ENCODE data around the gene PRMT2. TPM values are rescaled to one million over a fixed set of nuclear protein-coding genes. Genes with fewer than 3 reads are reported as not detected.

The PRMT2 gene
- total and polyA plus RNA-seq, 2 experiments from 2014 or later = 51.9 to 56.9 TPM

DNA sequence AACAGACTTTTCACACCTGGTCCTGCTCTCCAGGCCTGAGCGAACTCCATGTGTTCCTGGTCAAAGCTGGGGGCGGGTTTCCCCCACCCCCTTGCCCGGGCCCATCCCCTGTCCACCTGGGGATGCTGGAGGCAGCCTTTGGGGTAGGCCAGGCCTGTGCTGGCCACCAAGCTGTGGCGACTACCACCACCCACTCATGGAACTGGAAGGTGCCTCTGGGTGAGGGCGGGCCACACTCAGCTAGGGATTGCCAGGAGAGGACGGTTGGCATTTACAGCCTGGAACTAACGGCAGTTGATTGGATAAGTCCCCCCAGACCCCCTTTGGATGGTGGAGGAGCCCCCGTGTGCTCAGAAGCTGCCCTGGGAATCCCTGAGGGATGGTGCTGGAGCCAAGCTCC, 38.4 kb upstream of the PRMT2 start:
- Histone ChIP-seq H3K4me2 (no peak overlapping the region), H2AFZ (no peak overlapping the region), H3K4me3 (no peak overlapping the region), H4K20me1 (replicated peaks; ENCODE audit: insufficient read depth) (no peaks in the 10 kb centered on the region), H3K27ac (ENCODE audit: low read depth) (no peak overlapping the region), H3F3A (replicated peaks; ENCODE audit: low read depth) (no peaks in the 10 kb centered on the region), H3K27me3 (ENCODE audit: insufficient read depth) (no peaks in the 10 kb centered on the region), H3K79me2 (replicated peaks; ENCODE audit: insufficient read depth) (no peaks in the 10 kb centered on the region), H3K4me1 (ENCODE audit: insufficient read depth) (no peaks in the 10 kb centered on the region), H3K36me3 (ENCODE audit: insufficient read depth) (no peaks in the 10 kb centered on the region), H3K9me2 (ENCODE audit: insufficient read depth) (no peaks in the 10 kb centered on the region; the same call in 1 of the 2 replicates)
- TF ChIP-seq EZH2 (IDR thresholded peaks at IDR 0.05; ENCODE audit: low read depth, unreplicated experiment) = no peak
- no peak for TF ChIP-seq ZNF331 (CRISPR knock-in tag; IDR thresholded peaks at IDR 0.05; ENCODE audit: low read depth)
- no peak for TF ChIP-seq STAT1 (IDR thresholded peaks at IDR 0.05; ENCODE audit: unreplicated experiment)
- TF ChIP-seq CREB1 (CRISPR knock-in tag; IDR thresholded peaks at IDR 0.05; ENCODE audit: low read depth) = no peak
- TF ChIP-seq, protein P1, sequence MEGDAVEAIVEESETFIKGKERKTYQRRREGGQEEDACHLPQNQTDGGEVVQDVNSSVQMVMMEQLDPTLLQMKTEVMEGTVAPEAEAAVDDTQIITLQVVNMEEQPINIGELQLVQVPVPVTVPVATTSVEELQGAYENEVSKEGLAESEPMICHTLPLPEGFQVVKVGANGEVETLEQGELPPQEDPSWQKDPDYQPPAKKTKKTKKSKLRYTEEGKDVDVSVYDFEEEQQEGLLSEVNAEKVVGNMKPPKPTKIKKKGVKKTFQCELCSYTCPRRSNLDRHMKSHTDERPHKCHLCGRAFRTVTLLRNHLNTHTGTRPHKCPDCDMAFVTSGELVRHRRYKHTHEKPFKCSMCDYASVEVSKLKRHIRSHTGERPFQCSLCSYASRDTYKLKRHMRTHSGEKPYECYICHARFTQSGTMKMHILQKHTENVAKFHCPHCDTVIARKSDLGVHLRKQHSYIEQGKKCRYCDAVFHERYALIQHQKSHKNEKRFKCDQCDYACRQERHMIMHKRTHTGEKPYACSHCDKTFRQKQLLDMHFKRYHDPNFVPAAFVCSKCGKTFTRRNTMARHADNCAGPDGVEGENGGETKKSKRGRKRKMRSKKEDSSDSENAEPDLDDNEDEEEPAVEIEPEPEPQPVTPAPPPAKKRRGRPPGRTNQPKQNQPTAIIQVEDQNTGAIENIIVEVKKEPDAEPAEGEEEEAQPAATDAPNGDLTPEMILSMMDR (conservative IDR thresholded peaks at IDR 0.05; ENCODE audit: low read depth in 2 of 2) = no peak
- TF ChIP-seq, protein P2, sequence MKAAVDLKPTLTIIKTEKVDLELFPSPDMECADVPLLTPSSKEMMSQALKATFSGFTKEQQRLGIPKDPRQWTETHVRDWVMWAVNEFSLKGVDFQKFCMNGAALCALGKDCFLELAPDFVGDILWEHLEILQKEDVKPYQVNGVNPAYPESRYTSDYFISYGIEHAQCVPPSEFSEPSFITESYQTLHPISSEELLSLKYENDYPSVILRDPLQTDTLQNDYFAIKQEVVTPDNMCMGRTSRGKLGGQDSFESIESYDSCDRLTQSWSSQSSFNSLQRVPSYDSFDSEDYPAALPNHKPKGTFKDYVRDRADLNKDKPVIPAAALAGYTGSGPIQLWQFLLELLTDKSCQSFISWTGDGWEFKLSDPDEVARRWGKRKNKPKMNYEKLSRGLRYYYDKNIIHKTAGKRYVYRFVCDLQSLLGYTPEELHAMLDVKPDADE (IDR thresholded peaks at IDR 0.05) = no peak
- no peak for TF ChIP-seq EZH2phosphoT487 (IDR thresholded peaks at IDR 0.05; ENCODE audit: unreplicated experiment)
- TF ChIP-seq JUNB (IDR thresholded peaks at IDR 0.05; ENCODE audit: unreplicated experiment) = no peak
- TF ChIP-seq POLR2AphosphoS5 (IDR thresholded peaks at IDR 0.05; ENCODE audit: low read depth) = no peak
- no peak for TF ChIP-seq ZNF114 (CRISPR knock-in tag; IDR thresholded peaks at IDR 0.05)
- TF ChIP-seq, protein P3, sequence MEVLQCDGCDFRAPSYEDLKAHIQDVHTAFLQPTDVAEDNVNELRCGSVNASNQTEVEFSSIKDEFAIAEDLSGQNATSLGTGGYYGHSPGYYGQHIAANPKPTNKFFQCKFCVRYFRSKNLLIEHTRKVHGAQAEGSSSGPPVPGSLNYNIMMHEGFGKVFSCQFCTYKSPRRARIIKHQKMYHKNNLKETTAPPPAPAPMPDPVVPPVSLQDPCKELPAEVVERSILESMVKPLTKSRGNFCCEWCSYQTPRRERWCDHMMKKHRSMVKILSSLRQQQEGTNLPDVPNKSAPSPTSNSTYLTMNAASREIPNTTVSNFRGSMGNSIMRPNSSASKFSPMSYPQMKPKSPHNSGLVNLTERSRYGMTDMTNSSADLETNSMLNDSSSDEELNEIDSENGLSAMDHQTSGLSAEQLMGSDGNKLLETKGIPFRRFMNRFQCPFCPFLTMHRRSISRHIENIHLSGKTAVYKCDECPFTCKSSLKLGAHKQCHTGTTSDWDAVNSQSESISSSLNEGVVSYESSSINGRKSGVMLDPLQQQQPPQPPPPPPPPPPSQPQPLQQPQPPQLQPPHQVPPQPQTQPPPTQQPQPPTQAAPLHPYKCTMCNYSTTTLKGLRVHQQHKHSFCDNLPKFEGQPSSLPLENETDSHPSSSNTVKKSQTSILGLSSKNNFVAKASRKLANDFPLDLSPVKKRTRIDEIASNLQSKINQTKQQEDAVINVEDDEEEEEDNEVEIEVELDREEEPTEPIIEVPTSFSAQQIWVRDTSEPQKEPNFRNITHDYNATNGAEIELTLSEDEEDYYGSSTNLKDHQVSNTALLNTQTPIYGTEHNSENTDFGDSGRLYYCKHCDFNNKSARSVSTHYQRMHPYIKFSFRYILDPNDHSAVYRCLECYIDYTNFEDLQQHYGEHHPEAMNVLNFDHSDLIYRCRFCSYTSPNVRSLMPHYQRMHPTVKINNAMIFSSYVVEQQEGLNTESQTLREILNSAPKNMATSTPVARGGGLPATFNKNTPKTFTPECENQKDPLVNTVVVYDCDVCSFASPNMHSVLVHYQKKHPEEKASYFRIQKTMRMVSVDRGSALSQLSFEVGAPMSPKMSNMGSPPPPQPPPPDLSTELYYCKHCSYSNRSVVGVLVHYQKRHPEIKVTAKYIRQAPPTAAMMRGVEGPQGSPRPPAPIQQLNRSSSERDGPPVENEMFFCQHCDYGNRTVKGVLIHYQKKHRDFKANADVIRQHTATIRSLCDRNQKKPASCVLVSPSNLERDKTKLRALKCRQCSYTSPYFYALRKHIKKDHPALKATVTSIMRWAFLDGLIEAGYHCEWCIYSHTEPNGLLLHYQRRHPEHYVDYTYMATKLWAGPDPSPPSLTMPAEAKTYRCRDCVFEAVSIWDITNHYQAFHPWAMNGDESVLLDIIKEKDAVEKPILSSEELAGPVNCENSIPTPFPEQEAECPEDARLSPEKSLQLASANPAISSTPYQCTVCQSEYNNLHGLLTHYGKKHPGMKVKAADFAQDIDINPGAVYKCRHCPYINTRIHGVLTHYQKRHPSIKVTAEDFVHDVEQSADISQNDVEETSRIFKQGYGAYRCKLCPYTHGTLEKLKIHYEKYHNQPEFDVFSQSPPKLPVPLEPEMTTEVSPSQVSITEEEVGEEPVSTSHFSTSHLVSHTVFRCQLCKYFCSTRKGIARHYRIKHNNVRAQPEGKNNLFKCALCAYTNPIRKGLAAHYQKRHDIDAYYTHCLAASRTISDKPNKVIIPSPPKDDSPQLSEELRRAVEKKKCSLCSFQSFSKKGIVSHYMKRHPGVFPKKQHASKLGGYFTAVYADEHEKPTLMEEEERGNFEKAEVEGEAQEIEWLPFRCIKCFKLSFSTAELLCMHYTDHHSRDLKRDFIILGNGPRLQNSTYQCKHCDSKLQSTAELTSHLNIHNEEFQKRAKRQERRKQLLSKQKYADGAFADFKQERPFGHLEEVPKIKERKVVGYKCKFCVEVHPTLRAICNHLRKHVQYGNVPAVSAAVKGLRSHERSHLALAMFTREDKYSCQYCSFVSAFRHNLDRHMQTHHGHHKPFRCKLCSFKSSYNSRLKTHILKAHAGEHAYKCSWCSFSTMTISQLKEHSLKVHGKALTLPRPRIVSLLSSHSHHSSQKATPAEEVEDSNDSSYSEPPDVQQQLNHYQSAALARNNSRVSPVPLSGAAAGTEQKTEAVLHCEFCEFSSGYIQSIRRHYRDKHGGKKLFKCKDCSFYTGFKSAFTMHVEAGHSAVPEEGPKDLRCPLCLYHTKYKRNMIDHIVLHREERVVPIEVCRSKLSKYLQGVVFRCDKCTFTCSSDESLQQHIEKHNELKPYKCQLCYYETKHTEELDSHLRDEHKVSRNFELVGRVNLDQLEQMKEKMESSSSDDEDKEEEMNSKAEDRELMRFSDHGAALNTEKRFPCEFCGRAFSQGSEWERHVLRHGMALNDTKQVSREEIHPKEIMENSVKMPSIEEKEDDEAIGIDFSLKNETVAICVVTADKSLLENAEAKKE (CRISPR knock-in tag; IDR thresholded peaks at IDR 0.05) = no peak
- TF ChIP-seq NANOG (IDR thresholded peaks at IDR 0.05; ENCODE audit: borderline replicate concordance) = no peak
- TF ChIP-seq, protein P4, sequence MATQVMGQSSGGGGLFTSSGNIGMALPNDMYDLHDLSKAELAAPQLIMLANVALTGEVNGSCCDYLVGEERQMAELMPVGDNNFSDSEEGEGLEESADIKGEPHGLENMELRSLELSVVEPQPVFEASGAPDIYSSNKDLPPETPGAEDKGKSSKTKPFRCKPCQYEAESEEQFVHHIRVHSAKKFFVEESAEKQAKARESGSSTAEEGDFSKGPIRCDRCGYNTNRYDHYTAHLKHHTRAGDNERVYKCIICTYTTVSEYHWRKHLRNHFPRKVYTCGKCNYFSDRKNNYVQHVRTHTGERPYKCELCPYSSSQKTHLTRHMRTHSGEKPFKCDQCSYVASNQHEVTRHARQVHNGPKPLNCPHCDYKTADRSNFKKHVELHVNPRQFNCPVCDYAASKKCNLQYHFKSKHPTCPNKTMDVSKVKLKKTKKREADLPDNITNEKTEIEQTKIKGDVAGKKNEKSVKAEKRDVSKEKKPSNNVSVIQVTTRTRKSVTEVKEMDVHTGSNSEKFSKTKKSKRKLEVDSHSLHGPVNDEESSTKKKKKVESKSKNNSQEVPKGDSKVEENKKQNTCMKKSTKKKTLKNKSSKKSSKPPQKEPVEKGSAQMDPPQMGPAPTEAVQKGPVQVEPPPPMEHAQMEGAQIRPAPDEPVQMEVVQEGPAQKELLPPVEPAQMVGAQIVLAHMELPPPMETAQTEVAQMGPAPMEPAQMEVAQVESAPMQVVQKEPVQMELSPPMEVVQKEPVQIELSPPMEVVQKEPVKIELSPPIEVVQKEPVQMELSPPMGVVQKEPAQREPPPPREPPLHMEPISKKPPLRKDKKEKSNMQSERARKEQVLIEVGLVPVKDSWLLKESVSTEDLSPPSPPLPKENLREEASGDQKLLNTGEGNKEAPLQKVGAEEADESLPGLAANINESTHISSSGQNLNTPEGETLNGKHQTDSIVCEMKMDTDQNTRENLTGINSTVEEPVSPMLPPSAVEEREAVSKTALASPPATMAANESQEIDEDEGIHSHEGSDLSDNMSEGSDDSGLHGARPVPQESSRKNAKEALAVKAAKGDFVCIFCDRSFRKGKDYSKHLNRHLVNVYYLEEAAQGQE (IDR thresholded peaks at IDR 0.05; ENCODE audit: unreplicated experiment) = no peak
- no peaks in the 10 kb centered on the region for H3K27me3 Mint-ChIP-seq (ENCODE audit: insufficient read depth, low read depth, poor library complexity)
- H3K27ac Mint-ChIP-seq = no peak overlapping the region
- H3K4me1 Mint-ChIP-seq = no peaks in the 10 kb centered on the region; the same call in 2 of the 3 replicates
- DNase-seq (ENCODE audit: low spot score) (no peak), ATAC-seq (no peak)
- H3K4me3 Mint-ChIP-seq = no peak overlapping the region
- H3K9me3 Mint-ChIP-seq = peaks cover 45% of the 10 kb centered on the region
- H3K36me3 Mint-ChIP-seq (ENCODE audit: low read depth) = peaks cover 11% of the 10 kb centered on the region; the same call in 2 of the 3 replicates

Measured in GM23338 (cell line).